NCI-H510A treated with DMSO at 0.1 percent for 48 hours (cell line): ENCODE measurements around the gene KRT32.

Source experiments
- DNase-seq: peaks from one replicate; lab custom pipeline; 2025; lab: John Stamatoyannopoulos, UW

KRT32 gene

GRCh38 chr17:41466988-41467387 lies at the start of gene KRT32:
Gene KRT32, minus strand, starts transcription at chr17:41467386. Its CDS starts 61 bp downstream, at chr17:41467325.
- no peak for DNase-seq

GRCh38 chr17:41516830-41517283 lies 49.7 kb upstream of the KRT32 start:
- DNase-seq, result no peak

- no peak for DNase-seq
Measured at GRCh38 chr17:41516147-41516829, 49.1 kb upstream of the KRT32 start.

- no peak for DNase-seq
Measured at GRCh38 chr17:41513168-41513547, 46.0 kb upstream of the KRT32 start.

- DNase-seq, result no peak
Measured at GRCh38 chr17:41512546-41513167, 45.5 kb upstream of the KRT32 start.

GRCh38 chr17:41511716-41512115 lies 44.5 kb upstream of the KRT32 start:
- DNase-seq, result no peak

GRCh38 chr17:41511116-41511515 lies 43.9 kb upstream of the KRT32 start:
- DNase-seq, result peak; percentile 57

- DNase-seq, result peak; percentile 57
Measured at GRCh38 chr17:41510251-41511065, 43.3 kb upstream of the KRT32 start.

- DNase-seq, result no peak
Measured at GRCh38 chr17:41507315-41507880, 40.2 kb upstream of the KRT32 start.

GRCh38 chr17:41505809-41506767 lies 38.9 kb upstream of the KRT32 start:
- DNase-seq, result no peak

GRCh38 chr17:41505007-41505808 lies 38.0 kb upstream of the KRT32 start, which contains the start of gene KRT13:
Gene KRT13, minus strand, starts transcription at chr17:41505612. Its CDS starts 62 bp downstream, at chr17:41505550.
- no peak for DNase-seq

GRCh38 chr17:41504246-41504977 lies 37.2 kb upstream of the KRT32 start:
- DNase-seq, result no peak

- no peak for DNase-seq
Measured at GRCh38 chr17:41503202-41503601, 36.0 kb upstream of the KRT32 start.

- DNase-seq, result no peak
Measured at GRCh38 chr17:41500131-41500911, 33.1 kb upstream of the KRT32 start.

GRCh38 chr17:41499714-41500113 lies 32.5 kb upstream of the KRT32 start:
- DNase-seq, result no peak

GRCh38 chr17:41498276-41498675 lies 31.1 kb upstream of the KRT32 start:
- DNase-seq, result no peak

- peak; percentile 66 for DNase-seq
Measured at GRCh38 chr17:41496803-41497484, 29.8 kb upstream of the KRT32 start.

GRCh38 chr17:41494524-41494923 lies 27.3 kb upstream of the KRT32 start:
- no peak for DNase-seq
